Measurements from ENCODE around the gene GRIK5.

Gene GRIK5

DNA sequence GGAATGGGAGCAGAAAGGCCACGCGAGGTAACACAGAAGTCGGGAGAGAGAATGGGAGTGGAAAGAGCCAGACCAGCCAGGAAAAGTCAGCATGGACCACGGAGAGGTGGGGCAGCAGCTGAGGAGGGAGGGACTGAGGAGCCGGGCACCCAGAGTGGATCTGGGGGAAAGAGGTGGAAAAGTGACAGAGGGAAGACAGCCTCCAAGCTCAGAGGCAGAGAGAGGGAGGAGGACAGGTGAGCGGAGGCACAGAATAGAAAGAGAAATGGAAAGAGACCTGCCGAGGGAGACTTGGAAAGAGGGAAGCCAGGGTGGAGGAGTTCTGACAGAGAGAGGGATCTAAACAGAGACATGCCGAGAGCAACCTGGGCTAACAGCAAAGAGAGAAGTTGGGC is 1.6 kb downstream of the GRIK5 start:
- no peak overlapping the region for H3K27ac ChIP-seq
- TF ChIP-seq, protein P1, sequence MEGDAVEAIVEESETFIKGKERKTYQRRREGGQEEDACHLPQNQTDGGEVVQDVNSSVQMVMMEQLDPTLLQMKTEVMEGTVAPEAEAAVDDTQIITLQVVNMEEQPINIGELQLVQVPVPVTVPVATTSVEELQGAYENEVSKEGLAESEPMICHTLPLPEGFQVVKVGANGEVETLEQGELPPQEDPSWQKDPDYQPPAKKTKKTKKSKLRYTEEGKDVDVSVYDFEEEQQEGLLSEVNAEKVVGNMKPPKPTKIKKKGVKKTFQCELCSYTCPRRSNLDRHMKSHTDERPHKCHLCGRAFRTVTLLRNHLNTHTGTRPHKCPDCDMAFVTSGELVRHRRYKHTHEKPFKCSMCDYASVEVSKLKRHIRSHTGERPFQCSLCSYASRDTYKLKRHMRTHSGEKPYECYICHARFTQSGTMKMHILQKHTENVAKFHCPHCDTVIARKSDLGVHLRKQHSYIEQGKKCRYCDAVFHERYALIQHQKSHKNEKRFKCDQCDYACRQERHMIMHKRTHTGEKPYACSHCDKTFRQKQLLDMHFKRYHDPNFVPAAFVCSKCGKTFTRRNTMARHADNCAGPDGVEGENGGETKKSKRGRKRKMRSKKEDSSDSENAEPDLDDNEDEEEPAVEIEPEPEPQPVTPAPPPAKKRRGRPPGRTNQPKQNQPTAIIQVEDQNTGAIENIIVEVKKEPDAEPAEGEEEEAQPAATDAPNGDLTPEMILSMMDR (conservative IDR thresholded peaks at IDR 0.05), result no peak
- TF ChIP-seq ZFX (IDR thresholded peaks at IDR 0.05), result no peak

DNA sequence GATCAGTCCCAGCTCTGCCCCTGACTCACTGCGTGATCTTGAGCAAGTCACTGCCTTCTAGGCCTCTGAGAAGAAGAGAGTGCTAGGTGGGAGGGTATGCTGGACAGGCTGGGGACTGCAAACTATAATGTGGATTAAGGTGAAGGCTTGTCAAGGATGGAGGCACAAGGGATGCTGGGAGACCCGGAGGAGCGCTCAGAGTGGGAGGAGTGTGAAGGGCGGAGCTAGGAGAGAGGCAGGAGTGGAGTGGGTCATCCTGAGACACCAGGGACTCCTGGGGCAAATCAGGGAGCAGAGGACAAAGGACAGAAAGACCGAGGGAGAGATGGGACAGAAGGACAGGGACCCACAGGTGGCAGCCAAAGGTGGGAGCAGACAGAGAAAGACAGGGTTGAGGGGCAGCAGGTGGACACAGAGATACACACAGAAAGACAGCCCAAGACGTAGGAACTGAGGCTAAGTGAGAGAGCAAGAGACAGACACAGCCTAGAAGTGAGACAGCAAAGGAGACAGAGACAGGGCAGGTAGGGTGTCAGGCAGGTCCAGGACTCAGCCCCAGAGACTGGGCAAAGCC is 2.6 kb downstream of the GRIK5 start:
- TF ChIP-seq, protein P1 (conservative IDR thresholded peaks at IDR 0.05), result no peak
- no peak for TF ChIP-seq ZFX (IDR thresholded peaks at IDR 0.05)
- no peak overlapping the region for H3K27ac ChIP-seq

DNA sequence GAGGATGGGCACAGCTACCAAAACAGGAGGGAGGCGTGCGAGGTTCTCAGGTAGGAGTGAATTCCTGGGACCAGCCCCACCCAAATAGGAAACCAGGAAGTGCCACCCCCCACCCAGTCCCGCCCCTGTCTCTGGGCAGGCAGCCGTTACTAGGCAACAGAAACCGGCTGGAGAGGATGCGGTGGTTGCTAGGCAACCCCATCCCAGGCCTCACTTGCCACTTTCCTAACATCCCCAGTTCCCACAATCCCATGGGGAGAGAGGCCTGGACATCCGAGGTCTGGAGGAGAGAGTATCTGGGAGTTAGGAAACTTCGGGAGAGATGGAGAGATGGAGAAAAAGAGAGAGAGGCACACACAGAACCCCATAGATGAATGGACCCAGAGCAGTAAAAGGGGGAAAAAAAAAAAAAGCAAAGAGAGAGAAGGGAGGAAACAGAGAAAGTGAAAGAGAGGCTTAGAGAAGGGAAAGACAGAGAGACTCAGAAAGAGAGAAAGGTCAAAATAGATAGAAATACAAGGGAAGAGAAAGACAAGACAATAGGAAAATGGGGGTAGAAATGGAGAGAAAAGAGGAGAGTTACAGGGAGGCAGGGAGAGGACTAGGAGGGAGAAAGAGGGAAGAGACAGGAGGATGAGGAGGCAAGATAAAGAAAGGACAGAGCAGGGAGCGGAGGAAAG is 3.8 kb downstream of the GRIK5 start:
- no peak overlapping the region for H3K27ac ChIP-seq
- no peak for TF ChIP-seq ZFX (IDR thresholded peaks at IDR 0.05)
- TF ChIP-seq, protein P1 (conservative IDR thresholded peaks at IDR 0.05), result no peak

DNA sequence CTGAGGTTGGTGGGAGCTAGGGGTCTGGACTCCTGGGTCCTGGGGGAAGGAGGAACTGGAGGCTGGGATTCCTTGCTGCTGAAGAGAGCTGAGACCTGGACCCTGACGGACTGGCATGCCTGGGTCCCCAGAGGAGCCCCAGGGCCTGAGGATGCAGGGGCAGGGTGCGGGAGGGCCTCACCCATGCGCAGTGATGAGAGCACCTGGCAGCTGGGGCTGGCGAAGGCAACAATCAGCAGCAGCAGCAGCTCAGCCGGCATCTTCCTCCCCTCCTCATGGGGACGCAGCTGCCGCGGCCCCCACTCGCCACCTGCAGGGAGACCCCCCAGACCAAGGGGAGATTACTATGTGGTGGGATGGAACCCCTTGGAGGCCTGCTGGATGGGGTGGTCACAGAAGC is 4.5 kb downstream of the GRIK5 start:
- TF ChIP-seq, protein P1 (conservative IDR thresholded peaks at IDR 0.05), result no peak
- no peak for TF ChIP-seq ZFX (IDR thresholded peaks at IDR 0.05)

DNA sequence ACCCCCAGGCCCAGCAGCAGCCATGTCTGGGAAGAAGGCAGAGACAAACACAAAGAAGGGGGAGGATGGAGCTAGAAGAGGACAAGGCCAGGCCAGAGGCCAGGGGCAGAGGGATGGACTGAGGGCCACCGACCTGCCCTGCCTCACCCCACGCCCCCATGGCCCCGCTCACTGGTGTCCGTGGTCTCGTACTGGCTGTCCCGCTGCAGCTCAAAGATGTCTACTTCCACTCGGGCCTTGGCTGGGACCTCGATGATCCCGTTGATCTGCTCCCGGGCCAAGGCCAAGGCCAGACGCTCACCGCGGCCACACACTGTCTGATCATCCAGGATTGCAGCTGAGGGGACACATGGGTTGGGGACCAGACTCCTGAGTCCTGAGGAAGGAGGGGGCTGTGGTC is 5.0 kb downstream of the GRIK5 start:
- TF ChIP-seq, protein P1 (conservative IDR thresholded peaks at IDR 0.05), result no peak
- no peak for TF ChIP-seq ZFX (IDR thresholded peaks at IDR 0.05)
- H3K27ac ChIP-seq, result no peak overlapping the region

More for the DNA sequence above, 4.5 kb downstream of the GRIK5 start:
- no peak overlapping the region for H3K27ac ChIP-seq

DNA sequence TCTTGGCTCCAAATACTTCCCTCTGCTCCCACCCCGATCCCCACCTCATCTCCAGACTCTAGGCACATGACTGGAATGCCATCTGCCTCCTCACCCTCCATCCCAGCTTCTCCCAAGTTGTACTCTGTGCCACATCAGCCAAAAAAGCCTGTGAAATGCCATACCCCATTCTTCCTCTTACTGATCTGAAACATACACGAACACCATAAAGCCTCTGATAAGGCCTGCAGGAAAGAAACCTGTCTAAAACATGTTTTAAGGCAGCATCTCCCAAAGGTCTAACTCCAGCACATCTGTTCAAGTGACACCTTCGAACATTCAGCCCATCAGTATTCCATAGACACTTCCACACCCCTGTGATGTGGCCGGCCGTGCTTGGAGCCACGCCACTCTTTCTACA is 5.6 kb downstream of the GRIK5 start:
- TF ChIP-seq, protein P1 (conservative IDR thresholded peaks at IDR 0.05), result no peak
- no peak for TF ChIP-seq ZFX (IDR thresholded peaks at IDR 0.05)
- no peak overlapping the region for H3K27ac ChIP-seq

DNA sequence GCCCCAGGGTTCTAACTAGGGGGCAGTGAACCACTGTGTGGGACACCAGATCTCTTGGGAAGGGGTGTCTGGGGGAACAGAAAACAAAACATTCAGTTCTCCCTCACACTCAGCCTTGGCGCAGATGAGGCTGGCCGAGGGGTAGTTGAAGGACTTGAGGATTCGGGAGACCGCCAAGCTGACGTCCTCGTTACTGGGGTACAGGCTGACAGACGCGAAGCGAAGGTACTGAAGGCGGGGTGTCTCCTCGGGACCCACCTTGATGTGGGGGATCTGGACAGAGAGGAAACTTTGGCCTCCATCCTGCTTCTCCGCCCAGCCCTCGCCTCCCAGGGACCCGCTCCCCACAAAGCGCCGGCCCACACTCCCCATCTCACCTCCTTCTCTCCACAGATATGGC is 7.6 kb downstream of the GRIK5 start:
- TF ChIP-seq ZFX (IDR thresholded peaks at IDR 0.05), result no peak
- no peak overlapping the region for H3K27ac ChIP-seq

DNA sequence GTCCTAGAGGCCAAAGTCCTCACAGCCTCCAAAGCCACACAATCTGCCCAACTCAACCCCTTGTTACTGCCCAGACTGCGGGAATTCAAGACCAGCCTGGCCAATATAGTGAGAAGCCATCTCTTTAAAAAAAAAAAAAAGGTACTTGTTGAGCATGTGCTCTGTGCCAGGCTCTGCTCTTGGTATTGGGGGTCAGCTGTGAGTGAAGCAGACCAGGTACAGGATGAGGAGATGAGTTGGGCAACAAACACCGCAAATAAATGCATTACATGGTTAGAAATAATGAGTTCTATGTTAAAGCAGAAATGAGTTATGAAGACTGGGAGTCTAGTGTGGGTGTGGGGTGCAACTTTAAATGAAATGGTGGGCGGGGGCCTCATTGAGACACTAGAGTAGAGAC is 9.9 kb downstream of the GRIK5 start:
- TF ChIP-seq, protein P1 (conservative IDR thresholded peaks at IDR 0.05), result no peak
- TF ChIP-seq ZFX (IDR thresholded peaks at IDR 0.05), result no peak
- no peak overlapping the region for H3K27ac ChIP-seq
